WERI-Rb-1 (cell line): ENCODE data around the gene DHX35.

ENCODE experiments used
- DNase-seq: peaks from one replicate; pipeline ENCODE4 v3.0.0-alpha.2; 2020
- H3K27ac ChIP-seq: fragments of 250-450 bp; sonication (Bioruptor Pico); 2 replicates; pipeline ENCODE4 v1.5.1; 2020; ENCODE audit warnings: mild to moderate bottlenecking, moderate library complexity
- H3K27me3 ChIP-seq: fragments of 250-450 bp; sonication (Bioruptor Pico); 2 replicates; pipeline ENCODE4 v1.5.1; 2021; ENCODE audit warnings: mild to moderate bottlenecking, low read depth, moderate library complexity; ENCODE audit not compliant: insufficient read depth, severe bottlenecking
- H3K36me3 ChIP-seq: fragments of 250-450 bp; sonication (Bioruptor Pico); 2 replicates; pipeline ENCODE4 v1.5.1; 2020; ENCODE audit warnings: mild to moderate bottlenecking, moderate library complexity
- H3K4me3 ChIP-seq: 2 replicates; pipeline ENCODE4 v1.5.1; 2011; ENCODE audit warnings: low read depth, mild to moderate bottlenecking, control low read depth, low read length
- H3K9me3 ChIP-seq: fragments of 250-450 bp; sonication (Bioruptor Pico); 2 replicates; pipeline ENCODE4 v1.5.1; 2021; ENCODE audit warnings: mild to moderate bottlenecking, moderate library complexity; ENCODE audit not compliant: severe bottlenecking
- CTCF ChIP-seq: IDR thresholded peaks from 2 replicates; pipeline ENCODE4 v1.5.1; 2011; ENCODE audit warnings: low read depth, mild to moderate bottlenecking, control low read depth, inconsistent platforms, low read length

The DHX35 gene

GRCh38 chr20:39057143-39057542 lies 95.0 kb downstream of the DHX35 start:
- Histone ChIP-seq H3K4me3 (no peak overlapping the region), H3K36me3 (no peaks in the 10 kb centered on the region), H3K27me3 (no peaks in the 10 kb centered on the region), H3K27ac (no peak overlapping the region), H3K9me3 (no peaks in the 10 kb centered on the region)
- DNase-seq, result no peak
- no peak for TF ChIP-seq CTCF

- H3K36me3 ChIP-seq, result no peaks in the 10 kb centered on the region
- DNase-seq, result no peak
- H3K9me3 ChIP-seq, result no peaks in the 10 kb centered on the region
- no peak for TF ChIP-seq CTCF
- no peaks in the 10 kb centered on the region for H3K27me3 ChIP-seq
- H3K4me3 ChIP-seq, result no peak overlapping the region
- no peak overlapping the region for H3K27ac ChIP-seq
These were observed 95.8 kb downstream of the DHX35 start for GRCh38 chr20:39057911-39058310.

- H3K27me3 ChIP-seq, result no peaks in the 10 kb centered on the region
- TF ChIP-seq CTCF, result no peak
- DNase-seq, result no peak
- no peaks in the 10 kb centered on the region for H3K9me3 ChIP-seq
- no peak overlapping the region for H3K27ac ChIP-seq
- H3K4me3 ChIP-seq, result no peak overlapping the region
- H3K36me3 ChIP-seq, result no peaks in the 10 kb centered on the region
These were observed 96.9 kb downstream of the DHX35 start for GRCh38 chr20:39059036-39059435.

- peak; percentile 42 for TF ChIP-seq CTCF
- peaks cover 15% of the 10 kb centered on the region for H3K27me3 ChIP-seq
- no peaks in the 10 kb centered on the region for H3K36me3 ChIP-seq
- H3K4me3 ChIP-seq, result no peak overlapping the region
- no peak overlapping the region for H3K27ac ChIP-seq
- DNase-seq, result no peak
- peaks cover 4% of the 10 kb centered on the region for H3K9me3 ChIP-seq
These were observed 104.5 kb downstream of the DHX35 start for GRCh38 chr20:39066471-39067242.

GRCh38 chr20:39067526-39068216 lies 105.5 kb downstream of the DHX35 start:
- no peak overlapping the region for H3K27ac ChIP-seq
- no peak for TF ChIP-seq CTCF
- peaks cover 4% of the 10 kb centered on the region for H3K9me3 ChIP-seq
- peaks cover 15% of the 10 kb centered on the region for H3K27me3 ChIP-seq
- H3K4me3 ChIP-seq, result no peak overlapping the region
- no peaks in the 10 kb centered on the region for H3K36me3 ChIP-seq
- no peak for DNase-seq
